GM20000 (cell line): Measurements from ENCODE around the gene FN1.

Experiments
- DNase-seq: peaks from one replicate; pipeline ENCODE4 v3.0.0; 2012; ENCODE audit warnings: low spot score
- TF ChIP-seq, protein P1 (sequence below): IDR thresholded peaks from 2 replicates; pipeline ENCODE4 v1.5.1; 2012; ENCODE audit warnings: mild to moderate bottlenecking, control low read depth; ENCODE audit errors: extremely low read depth, missing control alignments

The FN1 gene

DNA sequence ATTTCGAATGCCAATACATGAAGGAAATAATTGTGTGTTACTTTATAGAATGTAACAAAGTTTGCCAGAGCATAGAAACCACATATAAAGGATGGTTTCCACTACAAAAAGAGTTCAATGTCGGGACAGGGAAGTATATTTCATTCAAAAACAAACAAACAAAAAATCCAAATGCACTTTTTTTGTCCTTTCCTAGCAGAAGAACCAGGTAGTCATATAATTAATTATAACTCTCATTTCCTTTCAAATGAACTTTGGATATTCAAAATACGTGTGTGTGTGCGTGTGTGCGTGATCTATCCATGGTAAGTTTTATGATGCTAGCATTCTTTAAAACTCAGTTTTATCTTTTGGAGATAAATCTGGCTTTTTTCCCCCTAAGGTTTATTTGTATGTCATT is 8.3 kb downstream of the FN1 start:
- no peak for DNase-seq
- TF ChIP-seq, protein P1, sequence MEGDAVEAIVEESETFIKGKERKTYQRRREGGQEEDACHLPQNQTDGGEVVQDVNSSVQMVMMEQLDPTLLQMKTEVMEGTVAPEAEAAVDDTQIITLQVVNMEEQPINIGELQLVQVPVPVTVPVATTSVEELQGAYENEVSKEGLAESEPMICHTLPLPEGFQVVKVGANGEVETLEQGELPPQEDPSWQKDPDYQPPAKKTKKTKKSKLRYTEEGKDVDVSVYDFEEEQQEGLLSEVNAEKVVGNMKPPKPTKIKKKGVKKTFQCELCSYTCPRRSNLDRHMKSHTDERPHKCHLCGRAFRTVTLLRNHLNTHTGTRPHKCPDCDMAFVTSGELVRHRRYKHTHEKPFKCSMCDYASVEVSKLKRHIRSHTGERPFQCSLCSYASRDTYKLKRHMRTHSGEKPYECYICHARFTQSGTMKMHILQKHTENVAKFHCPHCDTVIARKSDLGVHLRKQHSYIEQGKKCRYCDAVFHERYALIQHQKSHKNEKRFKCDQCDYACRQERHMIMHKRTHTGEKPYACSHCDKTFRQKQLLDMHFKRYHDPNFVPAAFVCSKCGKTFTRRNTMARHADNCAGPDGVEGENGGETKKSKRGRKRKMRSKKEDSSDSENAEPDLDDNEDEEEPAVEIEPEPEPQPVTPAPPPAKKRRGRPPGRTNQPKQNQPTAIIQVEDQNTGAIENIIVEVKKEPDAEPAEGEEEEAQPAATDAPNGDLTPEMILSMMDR, result no peak

DNA sequence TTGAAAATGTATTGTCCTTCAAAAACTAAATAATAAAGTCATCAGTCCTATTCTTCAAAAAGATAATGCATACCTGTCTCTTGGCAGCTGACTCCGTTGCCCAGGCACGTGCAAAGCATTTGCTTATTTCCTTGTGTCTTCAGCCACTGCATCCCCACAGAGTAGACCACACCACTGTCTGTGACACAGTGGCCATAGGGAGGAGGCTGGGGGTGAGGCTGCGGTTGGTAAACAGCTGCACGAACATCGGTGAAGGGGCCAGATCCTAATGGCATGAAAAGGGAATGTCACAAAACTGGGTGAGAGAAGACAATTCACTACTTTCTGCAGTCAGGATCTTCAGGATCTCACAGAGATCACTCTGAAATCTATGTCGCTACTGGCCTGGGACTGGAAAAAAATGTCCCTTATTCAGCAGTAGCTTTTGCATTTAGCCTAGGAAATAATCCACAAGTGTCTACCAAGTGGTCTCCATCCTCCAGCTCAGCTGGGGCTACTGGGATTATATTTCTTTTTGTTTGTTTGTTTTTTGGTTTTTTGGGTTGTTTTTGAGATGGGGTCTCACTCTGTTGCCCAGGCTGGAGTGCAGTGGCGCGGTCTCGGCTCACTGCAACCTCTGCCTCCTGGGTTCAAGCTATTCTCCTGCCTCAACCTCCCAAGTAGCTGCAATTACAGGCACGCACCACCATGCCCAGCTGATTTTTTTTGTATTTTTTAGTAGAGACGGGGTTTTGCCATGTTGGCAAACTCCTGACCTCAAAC is 10.7 kb downstream of the FN1 start:
- no peak for DNase-seq
- TF ChIP-seq, protein P1, result no peak

DNA sequence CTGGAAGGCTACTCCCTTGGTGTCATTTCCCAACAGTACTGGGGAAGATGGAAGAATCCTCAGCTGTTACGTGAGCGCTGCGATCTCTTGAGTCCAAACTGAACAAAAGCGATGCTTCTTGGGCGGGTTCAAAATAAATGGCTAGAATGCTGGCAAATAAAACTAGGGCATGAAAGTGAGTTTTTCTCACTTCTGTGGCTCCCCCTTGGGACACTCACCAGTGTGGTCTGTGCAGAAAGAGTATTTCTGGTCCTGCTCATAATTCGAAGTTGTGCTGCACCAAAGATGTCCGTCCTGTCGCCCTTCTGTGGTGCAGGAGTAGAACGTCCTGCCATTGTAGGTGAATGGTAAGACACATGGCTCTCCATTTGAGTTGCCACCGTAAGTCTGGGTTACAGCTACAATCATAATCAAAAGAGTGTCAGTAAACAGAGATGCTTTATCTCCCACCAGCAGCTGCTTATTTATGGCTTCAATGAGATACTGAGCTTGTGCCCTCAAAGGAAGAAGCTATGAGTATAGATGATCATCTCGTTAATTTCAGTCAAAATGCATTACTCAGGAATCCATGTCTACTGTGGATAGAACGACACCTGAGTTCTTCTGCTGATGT is 11.8 kb downstream of the FN1 start:
- TF ChIP-seq, protein P1, result no peak
- no peak for DNase-seq

DNA sequence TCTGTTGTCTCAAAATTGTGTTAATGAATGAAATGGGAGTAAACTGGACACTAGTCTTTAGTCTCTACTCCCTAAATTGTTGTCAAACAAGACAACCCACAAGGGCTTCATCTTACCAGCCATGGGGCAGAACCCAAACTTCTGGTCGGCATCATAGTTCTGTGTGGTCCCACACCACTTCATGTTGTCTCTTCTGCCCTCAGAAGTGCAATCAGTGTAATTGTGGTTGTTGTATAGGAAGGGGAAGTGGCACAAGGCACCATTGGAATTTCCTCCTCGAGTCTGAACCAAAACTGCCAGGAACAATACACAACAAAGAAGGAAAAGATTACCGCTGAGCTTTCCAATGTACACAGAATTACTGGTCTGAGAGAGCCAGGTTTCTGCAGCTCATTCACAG is 12.6 kb downstream of the FN1 start:
- DNase-seq, result no peak
- TF ChIP-seq, protein P1, result no peak

DNA sequence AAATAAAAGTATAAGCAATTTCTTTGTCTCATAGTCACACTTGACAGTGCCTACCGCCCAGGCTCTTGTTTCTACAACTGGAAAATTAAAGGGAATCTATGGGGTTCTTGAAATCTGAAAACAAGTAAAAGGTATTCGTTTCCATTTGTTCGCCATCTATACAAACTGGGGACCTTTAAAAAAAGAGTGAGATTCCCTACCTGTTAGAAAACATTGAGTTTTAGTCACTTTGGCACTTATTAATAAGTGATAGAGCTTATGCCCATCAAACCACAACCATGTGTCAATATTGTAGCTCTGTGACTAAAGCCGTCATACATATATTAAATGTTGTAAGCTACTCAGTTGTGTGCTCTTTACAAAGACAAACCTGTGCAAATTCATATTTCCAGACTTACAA is 13.2 kb downstream of the FN1 start:
- TF ChIP-seq, protein P1, result no peak
- no peak for DNase-seq

DNA sequence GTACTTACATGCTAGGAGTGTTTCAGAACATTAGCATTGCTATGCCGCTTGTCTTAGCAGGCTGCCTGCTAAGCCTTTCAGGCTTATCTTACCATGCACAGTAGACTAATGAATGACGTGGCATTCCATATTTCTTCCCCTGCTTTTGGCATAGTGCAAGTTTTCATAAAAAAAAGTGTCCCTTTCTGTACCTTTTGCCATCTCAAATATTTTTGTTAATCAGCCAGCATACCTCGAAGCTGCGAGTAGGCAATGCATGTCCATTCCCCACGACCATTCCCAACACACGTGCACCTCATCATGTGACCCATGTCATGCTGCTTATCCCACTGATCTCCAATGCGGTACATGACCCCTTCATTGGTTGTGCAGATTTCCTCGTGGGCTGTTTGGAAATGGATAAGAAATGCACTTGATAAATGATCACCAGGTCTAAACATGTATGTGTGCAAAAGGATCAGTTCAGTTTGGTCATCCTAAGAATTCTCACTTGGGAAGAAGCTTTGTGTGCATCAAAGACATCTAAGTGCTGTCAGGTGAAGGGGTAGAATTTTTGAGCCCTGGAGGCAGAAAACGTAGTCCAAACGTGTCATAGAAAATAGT is 13.9 kb downstream of the FN1 start:
- DNase-seq, result no peak
- TF ChIP-seq, protein P1, result no peak

DNA sequence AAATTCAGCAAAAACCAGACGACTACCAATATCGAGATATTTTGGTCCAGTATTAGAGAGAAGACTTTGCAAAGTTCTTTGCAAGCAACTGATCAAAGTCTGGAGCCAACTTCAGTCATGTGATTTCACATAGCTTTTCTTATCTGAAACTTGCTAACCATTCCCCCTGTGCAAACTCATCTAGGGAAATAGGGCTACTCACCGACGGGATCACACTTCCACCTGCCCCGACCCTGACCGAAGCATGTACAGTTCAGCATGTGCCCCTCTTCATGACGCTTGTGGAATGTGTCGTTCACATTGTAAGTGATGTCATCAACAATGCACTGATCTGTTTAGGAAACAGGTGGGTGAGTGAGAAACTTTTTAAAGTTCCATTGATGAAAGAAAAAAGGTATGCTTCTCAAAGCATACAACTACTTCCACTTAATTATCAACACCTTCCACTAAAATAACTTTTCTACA is 15.4 kb downstream of the FN1 start:
- TF ChIP-seq, protein P1, result no peak

More for the DNA sequence above, 15.4 kb downstream of the FN1 start:
- DNase-seq, result no peak
